Hepatocyte (in vitro differentiated cells): ENCODE measurements around the gene CUL1. TPM values are rescaled to one million over a fixed set of nuclear protein-coding genes. Genes with fewer than 3 reads are reported as not detected.

ENCODE experiments used
- DNase-seq: peaks from one replicate; pipeline ENCODE4 v3.0.0-alpha.2; 2016; ENCODE audit warnings: low spot score
- H2AFZ ChIP-seq: fragments of 200-600 bp; sonication (generic); 2 replicates; pipeline ENCODE4 v1.6.0; 2016; ENCODE audit warnings: antibody characterized with exemption, mild to moderate bottlenecking
- H3K27ac ChIP-seq: fragments of 200-600 bp; sonication (generic); 2 replicates; pipeline ENCODE4 v1.5.1; 2016; ENCODE audit warnings: mild to moderate bottlenecking
- H3K27me3 ChIP-seq: fragments of 200-600 bp; sonication (generic); 2 replicates; pipeline ENCODE4 v1.6.1; 2016
- H3K36me3 ChIP-seq: fragments of 200-600 bp; sonication (generic); replicated peaks from 2 replicates; pipeline ENCODE4 v1.5.1; 2016; ENCODE audit warnings: low read depth; ENCODE audit not compliant: insufficient read depth
- H3K4me1 ChIP-seq: fragments of 200-600 bp; sonication (generic); 2 replicates; pipeline ENCODE4 v1.5.1; 2016; ENCODE audit warnings: mild to moderate bottlenecking, moderate library complexity; ENCODE audit not compliant: insufficient read depth
- H3K4me2 ChIP-seq: fragments of 200-600 bp; sonication (generic); 2 replicates; pipeline ENCODE4 v1.6.0; 2016
- H3K4me3 ChIP-seq: fragments of 200-600 bp; sonication (generic); 2 replicates; pipeline ENCODE4 v1.5.1; 2016; ENCODE audit warnings: mild to moderate bottlenecking
- H3K79me2 ChIP-seq: fragments of 200-600 bp; sonication (generic); 2 replicates; pipeline ENCODE4 v1.6.0; 2017; ENCODE audit warnings: mild to moderate bottlenecking
- H3K9me2 ChIP-seq: fragments of 200-600 bp; sonication (generic); replicated peaks from 2 replicates; pipeline ENCODE4 v1.6.0; 2017; ENCODE audit warnings: mild to moderate bottlenecking; ENCODE audit not compliant: insufficient read depth
- H3K9me3 ChIP-seq: fragments of 200-600 bp; sonication (generic); 2 replicates; pipeline ENCODE4 v1.5.1; 2016; ENCODE audit warnings: low read depth, mild to moderate bottlenecking
- H4K20me1 ChIP-seq: fragments of 200-600 bp; sonication (generic); 2 replicates; pipeline ENCODE4 v1.6.0; 2016; ENCODE audit warnings: mild to moderate bottlenecking; ENCODE audit not compliant: insufficient read depth, poor library complexity, severe bottlenecking
- CTCF ChIP-seq: fragments of 200-600 bp; sonication (generic); IDR thresholded peaks from 2 replicates; pipeline ENCODE4 v1.5.1; 2016; ENCODE audit warnings: antibody characterized with exemption, mild to moderate bottlenecking; ENCODE audit not compliant: poor library complexity
- EZH2 ChIP-seq: fragments of 200-600 bp; sonication (generic); IDR thresholded peaks from 2 replicates; pipeline ENCODE4 v1.6.1; 2016; ENCODE audit warnings: antibody characterized with exemption, mild to moderate bottlenecking, borderline replicate concordance
- EZH2phosphoT487 ChIP-seq: fragments of 200-600 bp; sonication (generic); IDR thresholded peaks from one replicate; pipeline ENCODE4 v1.6.1; 2018; ENCODE audit warnings: antibody characterized with exemption, mild to moderate bottlenecking, low read depth, moderate library complexity; ENCODE audit not compliant: unreplicated experiment, severe bottlenecking
- WGBS: methylation state at CpG from one replicate; pipeline ENCODE4 v1.1.6; 2016; ENCODE audit warnings: low lambda C conversion rate; ENCODE audit errors: missing lambda C conversion rate; 5-methylcytosine and 5-hydroxymethylcytosine counted together
- polyA plus RNA-seq: library from polyadenylated mRNA; unstranded; fragments of >200 nt; fragmentation: Nextera tagmentation; extraction: Ambion mirVana; gene quantifications from 2 replicates; pipeline ENCODE4 v1.2.1, GENCODE V29; 2016
- total RNA-seq: library from RNA; depleted of rRNA; stranded (reverse); fragments of >200 nt; gene quantifications from 2 replicates; pipeline ENCODE4 v1.2.3, GENCODE V29; 2014

CUL1 gene
- total and polyA plus RNA-seq, 2 experiments from 2014 or later = 56.7 to 68.4 TPM

- Histone ChIP-seq H3K36me3 (no peaks in the 10 kb centered on the region), H2AFZ (no peak overlapping the region), H3K4me1 (no peaks in the 10 kb centered on the region), H3K4me2 (no peak overlapping the region), H3K27ac (no peak overlapping the region), H3K4me3 (no peak overlapping the region), H4K20me1 (no peaks in the 10 kb centered on the region), H3K9me3 (no peaks in the 10 kb centered on the region), H3K27me3 (no peaks in the 10 kb centered on the region), H3K9me2 (no peaks in the 10 kb centered on the region), H3K79me2 (no peaks in the 10 kb centered on the region)
- WGBS = 76% methylated on average over 1 of the region's 1 CpG
- no peak for TF ChIP-seq EZH2
- no peak for TF ChIP-seq EZH2phosphoT487
- no peak for TF ChIP-seq CTCF
- no peak for DNase-seq
Measured at GRCh38 chr7:148688526-148688925, 10.2 kb upstream of the CUL1 start.

GRCh38 chr7:148693651-148694050 is 5.1 kb upstream of the CUL1 start:
- Histone ChIP-seq H4K20me1 (no peaks in the 10 kb centered on the region), H3K9me3 (no peaks in the 10 kb centered on the region), H3K27me3 (no peaks in the 10 kb centered on the region), H3K36me3 (no peaks in the 10 kb centered on the region), H3K79me2 (peaks cover 12% of the 10 kb centered on the region), H3K9me2 (no peaks in the 10 kb centered on the region), H2AFZ (no peak overlapping the region), H3K4me2 (no peak overlapping the region), H3K27ac (no peak overlapping the region), H3K4me3 (no peak overlapping the region), H3K4me1 (no peaks in the 10 kb centered on the region)
- DNase-seq = no peak
- TF ChIP-seq EZH2phosphoT487 = no peak
- TF ChIP-seq EZH2 = no peak
- no peak for TF ChIP-seq CTCF
- WGBS = 94% methylated on average over 7 of the region's 7 CpGs

GRCh38 chr7:148694631-148695030 is 4.1 kb upstream of the CUL1 start:
- no peaks in the 10 kb centered on the region for H3K4me1 ChIP-seq
- WGBS = 96% methylated on average over 5 of the region's 5 CpGs
- H3K27me3 ChIP-seq = no peaks in the 10 kb centered on the region
- no peak for DNase-seq
- TF ChIP-seq CTCF (no peak), EZH2phosphoT487 (no peak)
- H2AFZ ChIP-seq = no peak overlapping the region
- no peaks in the 10 kb centered on the region for H3K9me3 ChIP-seq
- H3K27ac ChIP-seq = no peak overlapping the region
- no peak overlapping the region for H3K4me2 ChIP-seq
- H3K4me3 ChIP-seq = no peak overlapping the region
- H3K79me2 ChIP-seq = peaks cover 19% of the 10 kb centered on the region
- H3K9me2 ChIP-seq = no peaks in the 10 kb centered on the region
- no peaks in the 10 kb centered on the region for H4K20me1 ChIP-seq
- no peaks in the 10 kb centered on the region for H3K36me3 ChIP-seq

GRCh38 chr7:148695953-148696352 is 2.8 kb upstream of the CUL1 start:
- H3K27me3 ChIP-seq = no peaks in the 10 kb centered on the region
- no peak overlapping the region for H3K4me2 ChIP-seq
- peaks cover 13% of the 10 kb centered on the region for H4K20me1 ChIP-seq
- H3K4me1 ChIP-seq = peaks cover 5% of the 10 kb centered on the region
- no peaks in the 10 kb centered on the region for H3K9me3 ChIP-seq
- no peak for TF ChIP-seq CTCF
- no peak for TF ChIP-seq EZH2
- no peak for TF ChIP-seq EZH2phosphoT487
- H3K9me2 ChIP-seq = no peaks in the 10 kb centered on the region
- no peak overlapping the region for H3K27ac ChIP-seq
- WGBS = 92% methylated on average over 3 of the region's 3 CpGs
- H3K79me2 ChIP-seq = peaks cover 32% of the 10 kb centered on the region
- no peaks in the 10 kb centered on the region for H3K36me3 ChIP-seq
- H3K4me3 ChIP-seq = no peak overlapping the region
- no peak for DNase-seq
- H2AFZ ChIP-seq = no peak overlapping the region
